ENCODE data around the gene TRAF4. TPM values are rescaled to one million over a fixed set of nuclear protein-coding genes. Genes with fewer than 3 reads are reported as not detected.
A peak's percentile ranks its signal among the peaks of the same experiment; 100 is the strongest.

Gene TRAF4, protein sequence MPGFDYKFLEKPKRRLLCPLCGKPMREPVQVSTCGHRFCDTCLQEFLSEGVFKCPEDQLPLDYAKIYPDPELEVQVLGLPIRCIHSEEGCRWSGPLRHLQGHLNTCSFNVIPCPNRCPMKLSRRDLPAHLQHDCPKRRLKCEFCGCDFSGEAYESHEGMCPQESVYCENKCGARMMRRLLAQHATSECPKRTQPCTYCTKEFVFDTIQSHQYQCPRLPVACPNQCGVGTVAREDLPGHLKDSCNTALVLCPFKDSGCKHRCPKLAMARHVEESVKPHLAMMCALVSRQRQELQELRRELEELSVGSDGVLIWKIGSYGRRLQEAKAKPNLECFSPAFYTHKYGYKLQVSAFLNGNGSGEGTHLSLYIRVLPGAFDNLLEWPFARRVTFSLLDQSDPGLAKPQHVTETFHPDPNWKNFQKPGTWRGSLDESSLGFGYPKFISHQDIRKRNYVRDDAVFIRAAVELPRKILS
- 100 to 1,000 TPM; 107 to 149 (median 126) TPM for polyA plus RNA-seq (ENCODE audit: insufficient read length in 3 of 3)
- long read RNA-seq, donor 1, transcript TRAF4-201 (7 exons, 2,923 nt): major isoform, 18 of 44 reads
- long read RNA-seq, donor 1, partial matches to known transcripts: 26 of 44 reads
- long read RNA-seq, donor 1, other reads (novel, unspliced or antisense): 0 of 44 reads
- long read RNA-seq, donor 2, transcript TRAF4-201 (7 exons, 2,923 nt): major isoform, 18 of 20 reads
- long read RNA-seq, donor 2, partial matches to known transcripts: 0 of 20 reads
- long read RNA-seq, donor 2, other reads (novel, unspliced or antisense): 0 of 20 reads
- long read RNA-seq, donor 3, transcript TRAF4-201 (7 exons, 2,923 nt): major isoform, 36 of 38 reads
- long read RNA-seq, donor 3, partial matches to known transcripts: 0 of 38 reads
- long read RNA-seq, donor 3, other reads (novel, unspliced or antisense): 0 of 38 reads
- long read RNA-seq, donor 4, transcript TRAF4-201 (7 exons, 2,923 nt): major isoform, 14 of 17 reads
- long read RNA-seq, donor 4, partial matches to known transcripts: 0 of 17 reads
- long read RNA-seq, donor 4, other reads (novel, unspliced or antisense): 0 of 17 reads
- long read RNA-seq, donor 5: 0 reads
- long read RNA-seq, donor 6, transcript TRAF4-201 (7 exons, 2,923 nt): major isoform, 17 of 19 reads
- long read RNA-seq, donor 6, partial matches to known transcripts: 0 of 19 reads
- long read RNA-seq, donor 6, other reads (novel, unspliced or antisense): 0 of 19 reads
- long read RNA-seq, donor 7, transcript TRAF4-201 (7 exons, 2,923 nt): major isoform, 21 of 21 reads
- long read RNA-seq, donor 7, partial matches to known transcripts: 0 of 21 reads
- long read RNA-seq, donor 7, other reads (novel, unspliced or antisense): 0 of 21 reads
- long read RNA-seq, donor 8: 0 reads
- long read RNA-seq, donor 9, transcript TRAF4-201 (7 exons, 2,923 nt): major isoform, 16 of 17 reads
- long read RNA-seq, donor 9, partial matches to known transcripts: 0 of 17 reads
- long read RNA-seq, donor 9, other reads (novel, unspliced or antisense): 0 of 17 reads
- long read RNA-seq, donor 10, transcript TRAF4-201 (7 exons, 2,923 nt): major isoform, 22 of 24 reads
- long read RNA-seq, donor 10, partial matches to known transcripts: 0 of 24 reads
- long read RNA-seq, donor 10, other reads (novel, unspliced or antisense): 0 of 24 reads
- long read RNA-seq, donor 11, transcript TRAF4-201 (7 exons, 2,923 nt): major isoform, 23 of 24 reads
- long read RNA-seq, donor 11, partial matches to known transcripts: 0 of 24 reads
- long read RNA-seq, donor 11, other reads (novel, unspliced or antisense): 0 of 24 reads
- long read RNA-seq, donor 12, transcript TRAF4-201 (7 exons, 2,923 nt): major isoform, 12 of 15 reads
- long read RNA-seq, donor 12, partial matches to known transcripts: 0 of 15 reads
- long read RNA-seq, donor 12, other reads (novel, unspliced or antisense): 0 of 15 reads
- long read RNA-seq, donor 13: 0 reads
- long read RNA-seq, donor 14, transcript TRAF4-201 (7 exons, 2,923 nt): major isoform, 24 of 26 reads
- long read RNA-seq, donor 14, partial matches to known transcripts: 0 of 26 reads
- long read RNA-seq, donor 14, other reads (novel, unspliced or antisense): 0 of 26 reads
- long read RNA-seq, donor 15, transcript TRAF4-201 (7 exons, 2,923 nt): major isoform, 6 of 6 reads
- long read RNA-seq, donor 15, partial matches to known transcripts: 0 of 6 reads
- long read RNA-seq, donor 15, other reads (novel, unspliced or antisense): 0 of 6 reads
- long read RNA-seq, donor 16, transcript TRAF4-201 (7 exons, 2,923 nt): major isoform, 53 of 63 reads
- long read RNA-seq, donor 16, partial matches to known transcripts: 5 of 63 reads
- long read RNA-seq, donor 16, other reads (novel, unspliced or antisense): 0 of 63 reads

DNA sequence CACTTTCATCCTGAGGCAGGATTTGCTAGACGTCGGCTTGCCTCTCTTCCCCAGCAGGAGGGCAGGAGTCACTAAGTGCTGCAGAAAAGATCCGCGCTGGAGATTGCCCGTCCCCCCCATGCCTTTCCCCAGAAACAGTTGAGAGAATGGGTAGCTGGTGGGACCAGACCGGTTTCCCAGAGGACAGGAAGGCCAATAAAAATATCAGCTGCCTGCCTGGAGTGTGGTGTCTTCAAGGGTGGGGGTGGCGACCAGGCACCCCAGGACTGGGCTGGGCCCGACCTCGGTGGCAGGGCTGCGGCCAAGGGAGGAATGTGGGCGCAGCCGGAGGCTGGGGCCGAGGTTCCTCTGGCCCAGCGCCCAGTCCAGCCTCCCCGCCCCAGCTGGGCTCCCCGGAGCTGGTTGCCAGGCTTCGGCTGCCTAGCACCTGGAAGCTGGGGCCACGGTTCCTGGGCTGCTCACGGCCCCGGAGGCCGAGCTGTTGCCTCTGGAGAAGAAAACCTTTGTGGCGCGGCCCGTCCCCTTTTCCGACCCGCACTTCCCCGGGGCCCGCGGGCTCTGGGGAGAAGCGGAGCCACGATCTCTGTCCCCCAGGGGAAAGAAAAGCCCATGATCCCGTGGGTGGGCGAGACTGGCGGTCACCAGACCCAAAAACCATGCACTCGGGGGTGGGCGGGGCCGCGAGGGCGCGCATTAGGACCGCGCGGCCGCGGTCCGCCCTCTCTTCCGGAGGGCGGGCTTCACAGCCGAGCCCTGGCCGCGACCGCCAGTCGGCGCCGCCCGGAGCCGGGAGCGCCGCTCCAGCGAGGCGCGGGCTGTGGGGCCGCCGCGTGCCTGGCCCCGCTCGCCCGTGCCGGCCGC lies at the start of gene TRAF4:
TSS of gene TRAF4 (plus strand) at position 769 of the 861 bp plus-strand sequence. CDS start 102 bp downstream, outside the sequence.
- peak in 7 of 11 donors; percentile 77 to 85 (median 82) for DNase-seq (ENCODE audit: extremely low read depth in 1 of 11, low read depth in 9 of 11, low spot score in 4 of 11)

DNA sequence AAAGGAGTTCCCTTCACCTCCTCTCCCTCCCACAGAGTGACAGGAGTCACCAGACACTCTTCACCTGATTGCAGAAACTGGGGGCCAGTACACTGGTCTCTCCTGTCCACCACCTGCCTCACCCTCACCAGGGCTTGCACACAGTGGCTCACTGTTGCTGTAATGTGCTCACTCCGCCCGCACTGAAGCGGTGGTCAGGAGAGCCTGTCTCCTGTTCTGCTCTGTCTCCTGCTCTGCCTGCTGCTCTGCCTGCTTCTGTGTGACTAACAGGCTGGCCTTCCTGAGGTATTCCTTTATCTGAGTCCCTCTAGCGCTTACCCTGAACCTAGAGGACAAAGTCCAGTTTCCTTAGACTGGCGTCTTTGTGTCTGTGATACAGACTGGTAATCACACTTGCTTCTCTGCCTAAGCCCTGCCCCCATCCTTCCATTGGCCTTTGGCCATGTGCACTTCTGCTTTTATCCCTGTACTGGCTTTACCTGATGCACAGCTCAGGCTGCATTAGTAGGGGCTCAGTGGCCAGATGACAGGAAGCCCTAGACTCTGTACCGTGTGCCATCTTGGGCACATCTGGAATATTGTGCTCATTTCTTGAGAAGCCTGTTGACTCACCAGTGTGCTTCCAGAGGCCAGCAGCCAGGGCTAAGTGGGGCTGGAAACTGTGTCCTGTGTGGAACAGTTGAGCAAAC lies 45.4 kb upstream of the TRAF4 start:
- DNase-seq (ENCODE audit: extremely low read depth in 1 of 11, low read depth in 9 of 11, low spot score in 4 of 11): peak in 1 of 11 donors; percentile 57

DNA sequence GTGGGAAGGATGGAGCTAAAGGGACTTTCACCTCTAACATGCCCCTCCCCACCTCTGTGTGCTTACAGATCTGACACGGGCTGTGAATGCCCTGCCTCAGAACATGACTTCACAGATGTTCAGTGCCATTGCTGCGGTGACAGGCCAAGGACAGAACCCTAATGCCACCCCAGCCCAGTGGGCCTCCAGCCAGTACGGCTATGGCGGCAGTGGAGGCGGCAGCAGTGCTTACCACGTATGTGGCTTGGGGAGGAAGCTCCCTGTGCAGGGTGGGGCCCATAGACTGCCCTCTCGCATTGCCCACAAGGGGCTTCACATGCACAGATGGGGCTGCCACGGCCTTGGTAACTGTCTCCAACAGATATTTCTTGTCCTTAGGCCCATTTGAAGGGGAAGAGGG lies 43.5 kb upstream of the TRAF4 start:
- no peak for DNase-seq (ENCODE audit: extremely low read depth in 1 of 11, low read depth in 9 of 11, low spot score in 4 of 11)

GRCh38 chr17:28700830-28701492 lies 42.9 kb upstream of the TRAF4 start:
- no peak for DNase-seq (ENCODE audit: extremely low read depth in 1 of 11, low read depth in 9 of 11, low spot score in 4 of 11)

DNA sequence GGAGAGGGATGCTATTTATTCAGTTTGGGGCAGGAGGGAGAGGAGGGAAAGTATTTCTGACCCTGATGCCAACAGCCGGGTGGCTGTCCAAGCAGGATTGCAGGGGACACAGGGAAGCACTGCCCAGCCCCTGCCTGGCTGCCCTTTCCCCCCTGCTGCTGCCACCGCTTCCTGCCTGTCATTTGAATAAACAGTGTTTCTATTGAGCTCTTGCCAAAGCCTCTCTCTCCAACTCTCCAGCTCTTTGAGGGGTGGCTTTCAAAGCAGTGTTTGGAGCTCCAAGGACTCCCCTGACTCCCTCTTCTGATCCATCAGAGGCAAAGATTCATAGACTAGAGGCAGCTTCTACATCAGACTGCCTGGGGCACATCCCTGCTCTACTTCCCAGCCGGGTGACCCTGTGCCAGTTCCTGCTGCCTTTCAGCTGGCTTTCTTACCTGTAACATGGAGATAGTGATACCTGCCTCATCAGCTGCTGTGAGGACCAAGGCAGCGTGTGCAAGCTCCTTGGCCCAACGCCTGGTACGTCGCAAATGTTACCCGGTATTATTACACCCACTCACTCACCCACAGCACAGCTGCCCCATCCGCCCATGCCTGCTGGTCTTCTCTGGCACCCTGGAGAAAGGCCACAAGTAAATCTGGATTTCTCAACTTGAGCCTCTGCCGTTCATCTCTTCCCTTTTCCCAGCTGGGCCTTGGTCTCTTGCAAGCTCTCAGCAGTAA lies 41.6 kb upstream of the TRAF4 start:
- DNase-seq (ENCODE audit: extremely low read depth in 1 of 11, low read depth in 9 of 11, low spot score in 4 of 11): no peak

DNA sequence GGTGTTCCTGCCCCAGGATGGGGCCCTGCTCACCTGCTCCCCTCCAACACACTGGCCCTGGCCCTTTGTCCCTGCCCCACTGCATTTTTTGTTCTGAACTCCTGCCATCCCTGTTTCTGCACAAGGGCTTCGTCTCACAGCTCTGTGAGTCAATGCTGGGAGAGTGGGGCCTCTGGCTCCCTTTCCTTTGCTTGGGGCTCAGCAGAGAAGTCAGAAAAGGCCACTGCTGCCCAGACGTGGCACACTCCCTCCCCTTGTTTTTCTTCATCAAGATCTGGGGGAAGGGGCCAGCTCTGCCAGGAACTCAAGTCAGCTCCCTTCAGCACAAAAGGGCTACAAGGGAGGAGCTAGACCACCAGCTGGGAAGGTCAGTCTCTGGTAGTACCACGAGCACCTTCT lies 41.1 kb upstream of the TRAF4 start:
- DNase-seq (ENCODE audit: extremely low read depth in 1 of 11, low read depth in 9 of 11, low spot score in 4 of 11): no peak

GRCh38 chr17:28703552-28704218 lies 40.1 kb upstream of the TRAF4 start:
- no peak for DNase-seq (ENCODE audit: extremely low read depth in 1 of 11, low read depth in 9 of 11, low spot score in 4 of 11)

GRCh38 chr17:28704219-28704858 lies 39.5 kb upstream of the TRAF4 start:
- no peak for DNase-seq (ENCODE audit: extremely low read depth in 1 of 11, low read depth in 9 of 11, low spot score in 4 of 11)

DNA sequence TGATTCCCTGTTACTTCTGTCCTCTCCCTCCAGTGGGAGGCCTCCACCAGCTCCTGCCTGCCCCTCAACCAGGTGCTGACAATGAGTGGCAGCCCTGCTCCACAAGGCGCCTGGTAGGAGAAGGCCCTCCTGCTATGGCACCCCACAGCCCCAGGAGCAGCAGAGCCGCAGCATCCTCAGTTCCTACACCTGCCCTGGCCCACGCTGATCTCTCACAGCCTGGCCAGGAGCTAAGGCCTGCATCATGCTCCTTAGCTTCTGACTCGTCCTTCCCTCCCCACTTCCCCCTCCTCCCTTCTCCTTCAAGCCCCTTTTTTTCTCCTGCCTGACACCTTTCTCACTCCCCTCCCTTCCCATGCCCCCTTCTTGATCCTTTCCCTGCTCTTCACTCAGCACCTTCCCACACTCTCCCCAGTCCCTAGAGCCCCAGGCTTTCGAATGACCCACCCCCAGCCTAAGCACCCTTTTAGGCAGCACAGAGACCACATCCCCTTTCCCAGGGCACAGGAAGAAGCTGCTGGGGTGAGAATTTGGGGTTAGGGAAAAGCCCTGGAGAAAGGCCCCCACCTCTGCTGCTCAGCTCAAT lies 38.6 kb upstream of the TRAF4 start:
- DNase-seq (ENCODE audit: extremely low read depth in 1 of 11, low read depth in 9 of 11, low spot score in 4 of 11): no peak

GRCh38 chr17:28705728-28706334 lies 38.0 kb upstream of the TRAF4 start:
- DNase-seq (ENCODE audit: extremely low read depth in 1 of 11, low read depth in 9 of 11, low spot score in 4 of 11): no peak

- no peak for DNase-seq (ENCODE audit: extremely low read depth in 1 of 11, low read depth in 9 of 11, low spot score in 4 of 11)
Observed at GRCh38 chr17:28706471-28707338, 37.1 kb upstream of the TRAF4 start.

DNA sequence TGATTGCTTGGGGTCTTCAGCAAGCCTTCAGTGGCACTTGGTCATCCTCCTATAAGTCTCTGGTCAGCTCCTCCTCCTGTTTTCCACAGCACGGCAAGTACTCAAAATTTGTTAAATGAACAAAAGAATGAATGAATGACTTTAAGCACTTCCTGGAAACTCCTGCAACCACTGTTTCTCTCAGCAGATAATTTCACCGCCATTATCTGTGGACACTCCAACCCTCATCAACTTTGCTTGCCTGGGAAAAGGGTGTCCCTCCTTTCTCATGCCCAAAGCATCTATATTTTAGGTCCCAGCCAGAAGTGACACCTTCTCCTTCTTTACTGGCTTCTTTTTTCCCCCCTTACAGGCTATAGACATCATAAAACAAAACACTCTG lies 36.5 kb upstream of the TRAF4 start:
- DNase-seq (ENCODE audit: extremely low read depth in 1 of 11, low read depth in 9 of 11, low spot score in 4 of 11): no peak
